Fibroblast of lung (primary cell): ENCODE results near the gene SLC24A5.

Source experiments
- CTCF ChIP-seq, 2 donors: IDR thresholded peaks in 1 of 2; conservative IDR thresholded peaks in 1 of 2; 1 replicate in 1 of 2; 2 replicates in 1 of 2; pipeline ENCODE4 v1.5.1; 2011 to 2012; ENCODE audit warnings: low read length in 2 of 2, control low read depth in 1 of 2, inconsistent platforms in 1 of 2, low read depth in 1 of 2, mild to moderate bottlenecking in 1 of 2
- EZH2 ChIP-seq: IDR thresholded peaks from 2 replicates; pipeline ENCODE4 v1.5.1; 2012; ENCODE audit warnings: low read length, control low read depth, mild to moderate bottlenecking; ENCODE audit errors: missing control alignments

- TF ChIP-seq CTCF (conservative IDR thresholded peaks at IDR 0.05 in 1 of 2, IDR thresholded peaks at IDR 0.05 in 1 of 2; ENCODE audit: low read depth in 1 of 2, low read length in 2 of 2) (no peak), EZH2 (no peak)
These were observed 32.7 kb downstream of the SLC24A5 start for GRCh38 chr15:48153526-48153925.
